H9 (cell line): Measurements from ENCODE around the gene TNIK. TPM values are rescaled to one million over a fixed set of nuclear protein-coding genes. Genes with fewer than 3 reads are reported as not detected.

Experiments used
- DNase-seq: peaks from one replicate; pipeline ENCODE4 v3.0.0-alpha.2; 2017
- H2AFZ ChIP-seq: one replicate; pipeline ENCODE4 v1.6.1; 2013; ENCODE audit warnings: mild to moderate bottlenecking, low read length, control low read depth, moderate library complexity
- H2AK5ac ChIP-seq: 2 replicates; pipeline ENCODE4 v1.6.1; 2013; ENCODE audit warnings: low read length, control low read depth, mixed read lengths; ENCODE audit not compliant: insufficient read length
- H2BK120ac ChIP-seq: one replicate; pipeline ENCODE4 v1.6.1; 2013; ENCODE audit warnings: low read depth, mild to moderate bottlenecking, low read length, control low read depth, inconsistent platforms; ENCODE audit not compliant: poor library complexity, severe bottlenecking
- H2BK12ac ChIP-seq: 2 replicates; pipeline ENCODE4 v1.6.1; 2013; ENCODE audit warnings: low read length, control low read depth, mixed read lengths, low read depth; ENCODE audit not compliant: insufficient read length
- H2BK15ac ChIP-seq: 2 replicates; pipeline ENCODE4 v1.6.1; 2013; ENCODE audit warnings: low read depth, low read length, control low read depth
- H2BK20ac ChIP-seq: one replicate; pipeline ENCODE4 v1.6.1; 2013; ENCODE audit warnings: low read depth, mild to moderate bottlenecking, low read length, control low read depth, inconsistent platforms; ENCODE audit not compliant: poor library complexity, severe bottlenecking
- H2BK5ac ChIP-seq: 2 replicates; pipeline ENCODE4 v1.6.1; 2013; ENCODE audit warnings: low read length, control low read depth, mixed read lengths; ENCODE audit not compliant: insufficient read length
- H3K14ac ChIP-seq: 2 replicates; pipeline ENCODE4 v1.6.1; 2013; ENCODE audit warnings: low read length, control low read depth; ENCODE audit not compliant: insufficient read depth
- H3K18ac ChIP-seq: 2 replicates; pipeline ENCODE4 v1.6.1; 2013; ENCODE audit warnings: low read depth, mild to moderate bottlenecking, mixed read lengths, low read length, control low read depth; ENCODE audit not compliant: insufficient read length
- H3K23ac ChIP-seq: 2 replicates; pipeline ENCODE4 v1.6.1; 2013; ENCODE audit warnings: low read length, control low read depth, mixed read lengths, low read depth; ENCODE audit not compliant: insufficient read length
- H3K23me2 ChIP-seq: 2 replicates; pipeline ENCODE4 v1.6.1; 2013; ENCODE audit warnings: low read depth, mild to moderate bottlenecking, mixed read lengths, low read length, control low read depth; ENCODE audit not compliant: insufficient read length, poor library complexity, severe bottlenecking
- H3K27ac ChIP-seq: 2 replicates; pipeline ENCODE4 v1.5.1; 2013; ENCODE audit warnings: low read length, control low read depth, mixed read lengths, low read depth; ENCODE audit not compliant: insufficient read length
- H3K27me3 ChIP-seq: 2 replicates; pipeline ENCODE4 v1.6.1; 2013; ENCODE audit warnings: low read length, control low read depth, inconsistent platforms; ENCODE audit not compliant: insufficient read depth
- H3K4ac ChIP-seq: 2 replicates; pipeline ENCODE4 v1.6.1; 2013; ENCODE audit warnings: low read depth, mild to moderate bottlenecking, control low read depth, inconsistent platforms, low read length, moderate library complexity
- H3K4me1 ChIP-seq: 2 replicates; pipeline ENCODE4 v1.6.1; 2013; ENCODE audit warnings: low read length, control low read depth, inconsistent platforms; ENCODE audit not compliant: insufficient read depth
- H3K4me2 ChIP-seq: 2 replicates; pipeline ENCODE4 v1.6.1; 2013; ENCODE audit warnings: low read length, control low read depth, mixed read lengths; ENCODE audit not compliant: insufficient read length, insufficient read depth
- H3K56ac ChIP-seq: 2 replicates; pipeline ENCODE4 v1.6.1; 2013; ENCODE audit warnings: low read depth, mild to moderate bottlenecking, mixed read lengths, low read length, control low read depth; ENCODE audit not compliant: insufficient read length
- H3K79me1 ChIP-seq: 2 replicates; pipeline ENCODE4 v1.6.1; 2013; ENCODE audit warnings: low read depth, mild to moderate bottlenecking, moderate library complexity, low read length, control low read depth, inconsistent platforms; ENCODE audit not compliant: insufficient read depth, poor library complexity, severe bottlenecking
- H3K79me2 ChIP-seq: 2 replicates; pipeline ENCODE4 v1.6.1; 2013; ENCODE audit warnings: low read length, control low read depth, inconsistent platforms; ENCODE audit not compliant: insufficient read depth
- H3K9ac ChIP-seq: 2 replicates; pipeline ENCODE4 v1.6.1; 2013; ENCODE audit warnings: low read length, control low read depth, mixed read lengths; ENCODE audit not compliant: insufficient read length; ENCODE audit errors: extremely low read depth
- H3K9me3 ChIP-seq: one replicate; pipeline ENCODE4 v1.6.1; 2013; ENCODE audit warnings: low read depth, low read length, inconsistent platforms; ENCODE audit not compliant: control insufficient read depth
- H3T11ph ChIP-seq: one replicate; pipeline ENCODE4 v1.6.1; 2013; ENCODE audit warnings: mild to moderate bottlenecking, low read length, control low read depth, inconsistent platforms
- H4K20me1 ChIP-seq: one replicate; pipeline ENCODE4 v1.6.1; 2013; ENCODE audit not compliant: control insufficient read depth, insufficient read length, insufficient read depth
- H4K5ac ChIP-seq: 2 replicates; pipeline ENCODE4 v1.6.1; 2013; ENCODE audit warnings: low read depth, mild to moderate bottlenecking, mixed read lengths, low read length, control low read depth; ENCODE audit not compliant: insufficient read length
- H4K8ac ChIP-seq: replicated peaks from 2 replicates; pipeline ENCODE4 v1.6.1; 2013; ENCODE audit warnings: low read length, control low read depth, mixed read lengths, low read depth; ENCODE audit not compliant: insufficient read length
- H4K91ac ChIP-seq: 2 replicates; pipeline ENCODE4 v1.6.1; 2013; ENCODE audit warnings: low read depth, mild to moderate bottlenecking, moderate library complexity, mixed read lengths, low read length, control low read depth; ENCODE audit not compliant: insufficient read length
- H3K27ac Mint-ChIP-seq, 3 experiments: 2 replicates in 2 of 3; 3 replicates in 1 of 3; pipeline ENCODE4 v1.8.0; 2020 to 2021; ENCODE audit warnings: mixed read lengths in 3 of 3, mild to moderate bottlenecking in 1 of 3, moderate library complexity in 1 of 3
- H3K27me3 Mint-ChIP-seq: 2 replicates; pipeline ENCODE4 v1.8.0; 2021; ENCODE audit warnings: low read depth, mild to moderate bottlenecking, moderate library complexity, mixed read lengths
- H3K36me3 Mint-ChIP-seq, 3 experiments: 2 replicates in 2 of 3; 3 replicates in 1 of 3; pipeline ENCODE4 v1.8.0; 2020 to 2021; ENCODE audit warnings: low read depth in 3 of 3, mixed read lengths in 3 of 3; ENCODE audit not compliant: insufficient read depth in 1 of 3
- H3K4me1 Mint-ChIP-seq, 2 experiments: 2 replicates each; pipeline ENCODE4 v1.8.0; 2020; ENCODE audit warnings: mixed read lengths in 2 of 2
- H3K4me3 Mint-ChIP-seq, 2 experiments: 2 replicates in 1 of 2; 3 replicates in 1 of 2; pipeline ENCODE4 v1.8.0; 2020 to 2021; ENCODE audit warnings: mild to moderate bottlenecking in 2 of 2, mixed read lengths in 2 of 2, moderate library complexity in 1 of 2
- H3K9me3 Mint-ChIP-seq, 2 experiments: 2 replicates in 1 of 2; 3 replicates in 1 of 2; pipeline ENCODE4 v1.8.0; 2020; ENCODE audit warnings: mild to moderate bottlenecking in 2 of 2, mixed read lengths in 2 of 2, moderate library complexity in 1 of 2
- WGBS: extraction: QIAGEN DNeasy Blood & Tissue Kit; methylation state at CpG from one replicate; pipeline ENCODE4 v1.1.7; 2013; ENCODE audit warnings: missing lambda C conversion rate, low lambda C conversion rate, mixed read lengths; ENCODE audit not compliant: insufficient read length; ENCODE audit errors: extremely low coverage; 5-methylcytosine and 5-hydroxymethylcytosine counted together
- total RNA-seq: library from RNA; stranded (reverse); gene quantifications from 2 replicates; pipeline ENCODE4 v1.2.1, GENCODE V29; 2021
- TF ChIP-seq, protein P1 (sequence below): fragments of 200-600 bp; sonication (generic); conservative IDR thresholded peaks from 3 replicates; pipeline ENCODE4 v1.8.0; 2021; ENCODE audit warnings: antibody characterized with exemption, mild to moderate bottlenecking

TNIK gene
- total RNA-seq, 1 experiment from 2014 or later, result 15.9 TPM

DNA sequence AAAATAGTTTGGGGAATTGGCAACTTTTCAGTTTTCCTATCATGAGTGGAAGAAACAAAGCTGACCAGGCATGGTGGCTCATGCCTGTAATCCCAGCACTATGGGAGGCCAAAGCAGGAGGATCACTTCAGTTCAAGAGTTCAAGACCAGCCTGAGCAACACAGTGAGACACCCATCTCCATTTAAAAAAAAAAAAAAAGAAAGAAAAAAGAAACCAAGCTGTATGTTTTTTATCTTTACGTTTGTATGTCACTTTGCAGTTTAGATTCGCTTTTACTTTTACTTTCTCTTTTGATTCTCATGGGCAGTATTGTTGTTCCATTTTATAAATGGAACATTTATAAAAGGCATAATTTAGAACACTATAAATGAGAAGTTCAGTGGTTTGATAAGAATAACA lies 31.2 kb upstream of the TNIK start:
- H3K23me2 ChIP-seq, result no peaks in the 10 kb centered on the region
- Mint-ChIP-seq H3K4me1 (no peaks in the 10 kb centered on the region), H3K9me3 (no peaks in the 10 kb centered on the region), H3K36me3 (no peaks in the 10 kb centered on the region), H3K27me3 (no peaks in the 10 kb centered on the region), H3K27ac (no peak overlapping the region), H3K4me3 (no peak overlapping the region)
- no peak overlapping the region for H3K27ac ChIP-seq
- WGBS, result no CpG with 5 or more reads among the region's 2 CpGs
- no peak overlapping the region for H4K91ac ChIP-seq
- no peak overlapping the region for H3K9ac ChIP-seq
- no peak overlapping the region for H2BK15ac ChIP-seq
- no peak overlapping the region for H3K4ac ChIP-seq
- no peaks in the 10 kb centered on the region for H4K20me1 ChIP-seq
- no peaks in the 10 kb centered on the region for H3K4me1 ChIP-seq
- no peak overlapping the region for H2BK5ac ChIP-seq
- H2AK5ac ChIP-seq, result no peak overlapping the region
- no peak overlapping the region for H3K14ac ChIP-seq
- H3K79me1 ChIP-seq, result no peaks in the 10 kb centered on the region
- DNase-seq, result no peak
- no peak overlapping the region for H2AFZ ChIP-seq
- H4K5ac ChIP-seq, result no peak overlapping the region
- H3K23ac ChIP-seq, result no peak overlapping the region
- no peak overlapping the region for H3K4me2 ChIP-seq
- no peak overlapping the region for H2BK12ac ChIP-seq
- TF ChIP-seq, protein P1, sequence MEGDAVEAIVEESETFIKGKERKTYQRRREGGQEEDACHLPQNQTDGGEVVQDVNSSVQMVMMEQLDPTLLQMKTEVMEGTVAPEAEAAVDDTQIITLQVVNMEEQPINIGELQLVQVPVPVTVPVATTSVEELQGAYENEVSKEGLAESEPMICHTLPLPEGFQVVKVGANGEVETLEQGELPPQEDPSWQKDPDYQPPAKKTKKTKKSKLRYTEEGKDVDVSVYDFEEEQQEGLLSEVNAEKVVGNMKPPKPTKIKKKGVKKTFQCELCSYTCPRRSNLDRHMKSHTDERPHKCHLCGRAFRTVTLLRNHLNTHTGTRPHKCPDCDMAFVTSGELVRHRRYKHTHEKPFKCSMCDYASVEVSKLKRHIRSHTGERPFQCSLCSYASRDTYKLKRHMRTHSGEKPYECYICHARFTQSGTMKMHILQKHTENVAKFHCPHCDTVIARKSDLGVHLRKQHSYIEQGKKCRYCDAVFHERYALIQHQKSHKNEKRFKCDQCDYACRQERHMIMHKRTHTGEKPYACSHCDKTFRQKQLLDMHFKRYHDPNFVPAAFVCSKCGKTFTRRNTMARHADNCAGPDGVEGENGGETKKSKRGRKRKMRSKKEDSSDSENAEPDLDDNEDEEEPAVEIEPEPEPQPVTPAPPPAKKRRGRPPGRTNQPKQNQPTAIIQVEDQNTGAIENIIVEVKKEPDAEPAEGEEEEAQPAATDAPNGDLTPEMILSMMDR, result no peak
- no peak overlapping the region for H3T11ph ChIP-seq
- H2BK120ac ChIP-seq, result no peak overlapping the region
- H3K9me3 ChIP-seq, result no peaks in the 10 kb centered on the region
- H3K18ac ChIP-seq, result no peak overlapping the region
- H3K56ac ChIP-seq, result no peak overlapping the region
- H4K8ac ChIP-seq, result no peak overlapping the region
- H2BK20ac ChIP-seq, result no peak overlapping the region
- no peaks in the 10 kb centered on the region for H3K27me3 ChIP-seq
- no peaks in the 10 kb centered on the region for H3K79me2 ChIP-seq
